Neuronal stem cell (in vitro differentiated cells): Measurements from ENCODE around the gene PTPRU.

Experiments used
- DNase-seq: peaks from one replicate; pipeline ENCODE4 v3.0.0-alpha.2; 2013; ENCODE audit warnings: low spot score
- H2AFZ ChIP-seq: one replicate; pipeline ENCODE4 v1.6.1; 2013; ENCODE audit warnings: mild to moderate bottlenecking, low read length, inconsistent platforms
- H2AK5ac ChIP-seq: 2 replicates; pipeline ENCODE4 v1.6.1; 2013; ENCODE audit warnings: low read depth, mild to moderate bottlenecking, inconsistent platforms, low read length, moderate library complexity, mixed read lengths
- H2BK120ac ChIP-seq: 2 replicates; pipeline ENCODE4 v1.6.1; 2013; ENCODE audit warnings: low read depth, mild to moderate bottlenecking, inconsistent platforms, low read length, moderate library complexity, mixed read lengths
- H2BK12ac ChIP-seq: one replicate; pipeline ENCODE4 v1.6.1; 2013; ENCODE audit warnings: low read length, inconsistent platforms
- H2BK15ac ChIP-seq: 2 replicates; pipeline ENCODE4 v1.6.1; 2013; ENCODE audit warnings: mild to moderate bottlenecking, low read length, inconsistent platforms, mixed read lengths
- H2BK5ac ChIP-seq: one replicate; pipeline ENCODE4 v1.6.1; 2013; ENCODE audit warnings: inconsistent platforms, mild to moderate bottlenecking, low read length, moderate library complexity
- H3K14ac ChIP-seq: one replicate; pipeline ENCODE4 v1.6.1; 2013; ENCODE audit warnings: low read length, inconsistent platforms
- H3K18ac ChIP-seq: 2 replicates; pipeline ENCODE4 v1.6.1; 2013; ENCODE audit warnings: low read length, inconsistent platforms
- H3K23ac ChIP-seq: 2 replicates; pipeline ENCODE4 v1.6.1; 2013; ENCODE audit warnings: low read depth, mild to moderate bottlenecking, mixed read lengths, low read length, inconsistent platforms; ENCODE audit not compliant: poor library complexity
- H3K27ac ChIP-seq: replicated peaks from 3 replicates; pipeline ENCODE4 v1.5.1; 2013; ENCODE audit warnings: low read length, inconsistent platforms
- H3K27me3 ChIP-seq, 3 experiments: 2 replicates each; pipeline ENCODE4 v1.6.1; 2013; ENCODE audit warnings: low read length in 3 of 3, mild to moderate bottlenecking in 2 of 3, inconsistent platforms in 1 of 3, low read depth in 1 of 3, mixed read lengths in 1 of 3, moderate library complexity in 1 of 3; ENCODE audit not compliant: control insufficient read depth in 3 of 3, insufficient read depth in 3 of 3
- H3K36me3 ChIP-seq, 2 donors: replicated peaks in 1 of 2; 2 replicates each; pipeline ENCODE4 v1.6.1; 2013; ENCODE audit warnings: low read length in 2 of 2; ENCODE audit not compliant: control insufficient read depth in 2 of 2, insufficient read depth in 2 of 2
- H3K4ac ChIP-seq: 2 replicates; pipeline ENCODE4 v1.6.1; 2013; ENCODE audit warnings: inconsistent platforms, mild to moderate bottlenecking, low read length, moderate library complexity
- H3K4me1 ChIP-seq, 2 donors: 1 replicate in 1 of 2; 2 replicates in 1 of 2; pipeline ENCODE4 v1.6.1; 2013; ENCODE audit warnings: low read length in 2 of 2, low read depth in 1 of 2; ENCODE audit not compliant: control insufficient read depth in 2 of 2, insufficient read depth in 1 of 2
- H3K4me2 ChIP-seq: one replicate; pipeline ENCODE4 v1.6.1; 2013; ENCODE audit warnings: mild to moderate bottlenecking, low read length, inconsistent platforms; ENCODE audit not compliant: insufficient read depth, poor library complexity, severe bottlenecking
- H3K4me3 ChIP-seq, 2 donors: 2 replicates each; pipeline ENCODE4 v1.5.1; 2013; ENCODE audit warnings: low read length in 2 of 2, mild to moderate bottlenecking in 2 of 2, inconsistent platforms in 1 of 2, moderate library complexity in 1 of 2
- H3K79me1 ChIP-seq: one replicate; pipeline ENCODE4 v1.6.1; 2013; ENCODE audit warnings: low read depth, mild to moderate bottlenecking, inconsistent platforms, low read length, moderate library complexity
- H3K9ac ChIP-seq: one replicate; pipeline ENCODE4 v1.6.1; 2013; ENCODE audit warnings: mild to moderate bottlenecking, low read depth, low read length, inconsistent platforms; ENCODE audit not compliant: poor library complexity
- H3K9me3 ChIP-seq, 2 donors: replicated peaks in 1 of 2; 2 replicates each; pipeline versions ENCODE3 to v1.6.1; 2013; ENCODE audit warnings: low read length in 2 of 2, mild to moderate bottlenecking in 2 of 2, inconsistent platforms in 1 of 2, low read depth in 1 of 2, mixed read lengths in 1 of 2, moderate library complexity in 1 of 2; ENCODE audit not compliant: control insufficient read depth in 2 of 2, insufficient read depth in 1 of 2
- H4K8ac ChIP-seq: one replicate; pipeline ENCODE4 v1.6.1; 2013; ENCODE audit warnings: low read depth, mild to moderate bottlenecking, inconsistent platforms, low read length, moderate library complexity
- H4K91ac ChIP-seq: one replicate; pipeline ENCODE4 v1.6.1; 2013; ENCODE audit warnings: low read length, low read depth, mild to moderate bottlenecking, inconsistent platforms; ENCODE audit not compliant: poor library complexity
- WGBS, 2 donors: extraction: QIAGEN DNeasy Blood & Tissue Kit; methylation state at CpG; one replicate each; pipeline ENCODE4 v1.1.7; 2013; ENCODE audit warnings: missing lambda C conversion rate in 2 of 2, mixed read lengths in 1 of 2; ENCODE audit not compliant: insufficient read length in 2 of 2, insufficient replicate concordance in 1 of 2; ENCODE audit errors: extremely low coverage in 2 of 2; 5-methylcytosine and 5-hydroxymethylcytosine counted together

Gene PTPRU

DNA sequence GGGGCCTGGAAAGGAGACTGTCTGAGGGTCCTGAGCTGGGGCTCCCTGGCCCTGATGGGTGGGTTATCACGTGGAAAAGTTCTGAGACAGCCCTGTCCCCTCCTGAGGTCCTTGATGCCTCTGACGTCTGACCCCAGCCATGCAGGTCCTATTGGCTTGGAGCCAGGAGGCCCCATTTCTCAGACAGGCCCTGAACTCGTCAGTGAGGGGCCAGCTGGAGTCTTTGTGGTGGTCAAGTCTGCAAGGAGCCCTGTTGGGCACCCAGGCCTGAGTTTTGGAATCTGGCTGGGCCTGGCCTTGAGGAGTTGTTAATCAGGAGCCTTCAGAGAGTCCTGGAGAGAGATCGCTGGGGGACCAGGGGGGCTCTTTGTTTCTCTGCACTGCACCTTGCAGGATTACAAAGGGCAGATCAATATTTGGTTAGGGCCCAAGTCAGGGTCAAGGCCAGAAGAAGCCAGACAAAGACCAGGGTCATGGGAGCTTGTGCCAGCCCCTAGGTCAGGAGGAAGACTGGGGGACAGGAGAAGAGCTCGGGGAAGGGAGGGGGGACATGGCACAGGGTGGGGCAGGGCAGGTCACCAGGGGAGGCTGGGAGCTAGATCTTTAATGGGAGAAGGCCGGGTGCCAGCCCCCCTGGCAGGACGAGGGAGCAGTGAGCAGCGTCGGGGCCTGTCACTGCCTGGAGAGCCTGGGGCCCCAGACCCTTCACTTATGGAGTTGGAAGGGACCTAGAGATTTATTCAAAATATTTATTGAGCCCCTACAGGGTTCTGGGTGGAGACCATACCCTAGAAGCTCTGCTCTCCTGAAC, 83.2 kb downstream of the PTPRU start:
- no peaks in the 10 kb centered on the region for H3K27me3 ChIP-seq
- WGBS, 2 donors, result no CpG with 5 or more reads among the region's 9 CpGs
- no peak overlapping the region for H2BK15ac ChIP-seq
- H2BK12ac ChIP-seq, result no peak overlapping the region
- no peaks in the 10 kb centered on the region for H3K79me1 ChIP-seq
- H3K14ac ChIP-seq, result no peak overlapping the region
- H2AFZ ChIP-seq, result no peak overlapping the region
- no peak overlapping the region for H4K8ac ChIP-seq
- no peak overlapping the region for H3K18ac ChIP-seq
- no peak overlapping the region for H3K27ac ChIP-seq
- H2BK5ac ChIP-seq, result no peak overlapping the region
- H3K4me2 ChIP-seq, result no peak overlapping the region
- H3K23ac ChIP-seq, result no peak overlapping the region
- no peak overlapping the region for H3K4me3 ChIP-seq
- H3K36me3 ChIP-seq, result peaks cover 0 to 15% of the 10 kb centered on the region in 2 donors
- no peak overlapping the region for H3K9ac ChIP-seq
- no peak overlapping the region for H2BK120ac ChIP-seq
- H3K9me3 ChIP-seq, result no peaks in the 10 kb centered on the region
- DNase-seq, result no peak
- H2AK5ac ChIP-seq, result no peak overlapping the region
- no peak overlapping the region for H4K91ac ChIP-seq
- peaks cover 0 to 4% of the 10 kb centered on the region in 2 donors for H3K4me1 ChIP-seq
- no peak overlapping the region for H3K4ac ChIP-seq

DNA sequence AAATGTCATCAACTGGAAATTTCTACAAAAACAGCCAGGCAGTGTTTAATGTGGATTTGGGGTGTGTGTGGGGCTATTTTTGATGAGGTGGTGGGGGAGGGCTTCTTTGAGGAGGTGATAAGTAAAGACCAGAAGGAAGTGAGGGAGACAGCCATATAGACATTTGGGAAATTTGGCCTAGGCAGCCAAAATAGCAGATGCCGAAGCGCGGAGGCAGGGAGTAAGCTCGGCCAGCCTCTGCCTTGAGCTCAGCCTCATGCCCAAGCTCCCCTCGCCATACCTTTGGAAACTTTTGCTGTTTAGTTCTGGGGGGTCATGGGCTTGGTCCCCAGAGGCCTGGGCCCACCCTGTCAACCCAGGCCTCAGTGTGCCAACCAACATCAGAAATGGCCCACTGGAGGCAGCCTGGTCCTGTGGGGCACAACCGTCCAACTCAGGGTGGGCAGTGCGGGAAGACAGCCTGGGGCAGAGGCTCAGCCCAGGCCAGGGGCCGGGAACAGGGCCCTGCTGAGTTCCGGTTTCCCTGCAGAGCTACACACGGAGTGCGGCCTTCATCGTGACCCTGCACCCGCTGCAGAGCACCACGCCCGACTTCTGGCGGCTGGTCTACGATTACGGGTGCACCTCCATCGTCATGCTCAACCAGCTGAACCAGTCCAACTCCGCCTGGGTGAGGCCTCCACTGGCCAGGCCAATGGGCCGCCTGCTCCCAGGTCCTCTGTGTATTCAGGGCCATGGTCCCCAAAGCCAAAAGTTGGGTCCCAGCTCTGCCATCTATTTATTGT, 84.0 kb downstream of the PTPRU start:
- Histone ChIP-seq H3K79me1 (no peaks in the 10 kb centered on the region), H3K4me2 (no peak overlapping the region)
- no CpG with 5 or more reads among the region's 21 CpGs for WGBS, 2 donors

DNA sequence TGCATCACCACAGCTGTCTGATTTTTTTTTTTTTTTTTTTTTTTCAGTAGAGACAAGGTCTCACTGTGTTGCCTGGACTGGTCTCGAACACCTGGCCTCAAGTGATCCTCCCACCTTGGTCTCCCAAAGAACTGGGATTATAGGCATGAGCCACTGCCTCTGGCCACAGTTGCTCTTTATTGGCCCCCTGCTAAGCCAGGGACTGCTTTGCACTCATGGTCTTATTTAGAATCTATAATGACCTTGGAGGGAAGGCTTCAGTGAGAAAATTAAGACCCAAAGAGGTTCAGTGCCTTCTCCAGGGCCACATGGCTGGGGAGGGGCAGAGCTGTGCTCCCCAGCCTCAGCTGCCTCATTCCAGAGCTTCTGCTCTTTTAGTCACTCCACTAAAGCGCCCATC, 84.9 kb downstream of the PTPRU start:
- Histone ChIP-seq H2BK5ac (no peak overlapping the region), H2BK12ac (no peak overlapping the region), H3K18ac (no peak overlapping the region), H2AFZ (no peak overlapping the region), H4K8ac (no peak overlapping the region), H3K4ac (no peak overlapping the region), H4K91ac (no peak overlapping the region), H3K27ac (no peak overlapping the region), H3K4me3 (no peak overlapping the region), H3K27me3 (no peaks in the 10 kb centered on the region), H3K9me3 (no peaks in the 10 kb centered on the region), H2AK5ac (no peak overlapping the region), H2BK120ac (no peak overlapping the region), H3K36me3 (peaks cover 0 to 7% of the 10 kb centered on the region in 2 donors), H3K23ac (no peak overlapping the region), H3K79me1 (no peaks in the 10 kb centered on the region), H3K9ac (no peak overlapping the region), H2BK15ac (no peak overlapping the region), H3K14ac (no peak overlapping the region), H3K4me2 (no peak overlapping the region), H3K4me1 (peaks cover 0 to 17% of the 10 kb centered on the region in 2 donors)
- no peak for DNase-seq
- no CpG with 5 or more reads among the region's 2 CpGs for WGBS, 2 donors

More for the DNA sequence above, 84.0 kb downstream of the PTPRU start:
- Histone ChIP-seq H4K8ac (peak overlapping the region; percentile 27), H4K91ac (no peak overlapping the region), H3K36me3 (peaks cover 0 to 12% of the 10 kb centered on the region in 2 donors), H3K9ac (peak overlapping the region; percentile 16), H2AFZ (no peak overlapping the region), H3K18ac (peak overlapping the region; percentile 22), H3K14ac (no peak overlapping the region), H2BK5ac (no peak overlapping the region), H3K27ac (no peak overlapping the region), H2AK5ac (no peak overlapping the region), H3K23ac (no peak overlapping the region), H3K4me1 (peaks cover 0 to 11% of the 10 kb centered on the region in 2 donors), H3K27me3 (no peaks in the 10 kb centered on the region), H2BK15ac (no peak overlapping the region), H3K4me3 (no peak overlapping the region), H3K9me3 (no peaks in the 10 kb centered on the region), H2BK12ac (no peak overlapping the region), H3K4ac (no peak overlapping the region), H2BK120ac (no peak overlapping the region)
- no peak for DNase-seq

DNA sequence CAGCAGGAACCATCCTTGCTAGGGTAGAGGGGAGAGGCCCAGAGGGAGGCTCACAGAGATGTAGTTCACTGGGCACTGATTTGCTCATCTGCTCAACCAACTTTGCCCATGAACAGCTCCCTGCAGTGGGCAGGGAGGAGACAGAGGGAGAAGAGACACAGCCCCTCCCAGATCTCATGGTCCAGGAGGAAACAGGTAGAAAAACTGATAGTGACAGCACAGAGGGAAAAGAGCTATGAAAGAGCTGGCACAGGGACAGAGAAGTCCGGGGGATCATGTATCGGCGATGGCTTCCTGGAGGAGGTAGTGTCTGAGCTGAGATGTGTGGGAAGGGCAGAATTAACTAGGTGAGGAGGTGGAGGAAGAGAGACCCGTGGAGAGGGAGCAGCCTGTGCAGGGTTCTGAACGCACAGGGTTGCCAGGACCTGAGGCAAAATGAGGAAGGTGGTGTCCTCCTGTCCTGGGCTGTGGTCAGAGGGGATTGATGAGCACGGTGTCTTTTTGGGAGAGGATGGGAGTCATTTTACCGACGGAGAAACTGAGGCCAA, 85.9 kb downstream of the PTPRU start:
- Histone ChIP-seq H3K36me3 (peaks cover 0 to 5% of the 10 kb centered on the region in 2 donors), H3K27me3 (no peaks in the 10 kb centered on the region), H2AFZ (no peak overlapping the region), H3K18ac (no peak overlapping the region), H3K79me1 (no peaks in the 10 kb centered on the region), H3K4me1 (peaks cover 0 to 17% of the 10 kb centered on the region in 2 donors), H4K91ac (no peak overlapping the region), H3K4me3 (no peak overlapping the region), H3K9me3 (no peaks in the 10 kb centered on the region), H2AK5ac (no peak overlapping the region), H4K8ac (no peak overlapping the region), H2BK15ac (no peak overlapping the region), H3K23ac (no peak overlapping the region), H3K4ac (no peak overlapping the region), H3K27ac (no peak overlapping the region), H3K9ac (no peak overlapping the region), H2BK5ac (peak overlapping the region; percentile 40), H3K14ac (no peak overlapping the region), H2BK12ac (no peak overlapping the region), H2BK120ac (no peak overlapping the region), H3K4me2 (no peak overlapping the region)
- no CpG with 5 or more reads among the region's 8 CpGs for WGBS, 2 donors
- no peak for DNase-seq
